OCI-LY1 (cell line): ENCODE data around the gene DPP4.

Source experiments
- H2AFZ ChIP-seq: fragments of 200-600 bp; sonication (generic), shearing (Covaris generic); 2 replicates; pipeline ENCODE4 v1.6.0; 2014; ENCODE audit warnings: antibody characterized with exemption, mild to moderate bottlenecking, low read length
- H3F3A ChIP-seq: fragments of 200-600 bp; sonication (generic), shearing (Covaris generic); 2 replicates; pipeline ENCODE4 v1.6.0; 2014; ENCODE audit warnings: mild to moderate bottlenecking, antibody characterized with exemption, low read length, moderate library complexity; ENCODE audit not compliant: insufficient read depth
- H3K27ac ChIP-seq: fragments of 200-600 bp; sonication (generic); 2 replicates; pipeline ENCODE4 v1.5.1; 2014; ENCODE audit warnings: low read length, mixed run types, mild to moderate bottlenecking, low read depth; ENCODE audit not compliant: poor library complexity, severe bottlenecking
- H3K27me3 ChIP-seq: fragments of 200-600 bp; sonication (generic); 2 replicates; pipeline ENCODE4 v1.6.0; 2014; ENCODE audit warnings: antibody characterized with exemption, mild to moderate bottlenecking, low read length, moderate library complexity; ENCODE audit not compliant: insufficient read depth
- H3K36me3 ChIP-seq: fragments of 200-600 bp; sonication (generic); 2 replicates; pipeline ENCODE4 v1.6.1; 2014; ENCODE audit warnings: mild to moderate bottlenecking, antibody characterized with exemption, low read length, moderate library complexity, mixed read lengths; ENCODE audit not compliant: insufficient read depth
- H3K4me1 ChIP-seq: fragments of 200-600 bp; sonication (generic); 2 replicates; pipeline ENCODE4 v1.5.1; 2014; ENCODE audit warnings: mild to moderate bottlenecking, low read length, moderate library complexity; ENCODE audit not compliant: insufficient read depth, severe bottlenecking
- H3K4me2 ChIP-seq: fragments of 200-600 bp; sonication (generic), shearing (Covaris generic); 2 replicates; pipeline ENCODE4 v1.6.1; 2014; ENCODE audit warnings: low read length
- H3K4me3 ChIP-seq: fragments of 200-600 bp; sonication (generic); 2 replicates; pipeline ENCODE4 v1.5.1; 2014; ENCODE audit warnings: low read length, low read depth, mild to moderate bottlenecking, mixed read lengths; ENCODE audit not compliant: poor library complexity, severe bottlenecking
- H3K79me2 ChIP-seq: fragments of 200-600 bp; shearing (Covaris generic); 2 replicates; pipeline ENCODE4 v1.6.1; 2016; ENCODE audit warnings: mixed run types, low read length, mixed read lengths; ENCODE audit not compliant: insufficient read depth
- H3K9ac ChIP-seq: fragments of 200-600 bp; sonication (generic), shearing (Covaris generic); 2 replicates; pipeline ENCODE4 v1.6.1; 2014; ENCODE audit warnings: mild to moderate bottlenecking, low read length, mixed read lengths
- H3K9me2 ChIP-seq: fragments of 200-600 bp; sonication (generic), shearing (Covaris generic); 2 replicates; pipeline ENCODE4 v1.6.1; 2014; ENCODE audit warnings: low read depth, mild to moderate bottlenecking, low read length, mixed read lengths
- H3K9me3 ChIP-seq: fragments of 200-600 bp; shearing (Covaris generic); 2 replicates; pipeline ENCODE4 v1.6.1; 2014; ENCODE audit warnings: low read length, mixed read lengths
- H4K20me1 ChIP-seq: fragments of 200-600 bp; sonication (generic), shearing (Covaris generic); 2 replicates; pipeline ENCODE4 v1.6.0; 2016; ENCODE audit warnings: mild to moderate bottlenecking, low read length; ENCODE audit not compliant: insufficient read depth
- EZH2 ChIP-seq: fragments of 200-600 bp; sonication (generic), shearing (Covaris generic); IDR thresholded peaks from 2 replicates; pipeline ENCODE4 v1.8.0; 2017; ENCODE audit warnings: borderline replicate concordance, mixed run types, mild to moderate bottlenecking, antibody characterized with exemption, low read length, moderate library complexity, mixed read lengths
- TF ChIP-seq, protein P1 (sequence below): fragments of 200-600 bp; sonication (generic), shearing (Covaris generic); IDR thresholded peaks from 2 replicates; pipeline ENCODE4 v1.5.1; 2017; ENCODE audit warnings: mild to moderate bottlenecking, antibody characterized with exemption, low read length, moderate library complexity, mixed read lengths

Gene DPP4

DNA sequence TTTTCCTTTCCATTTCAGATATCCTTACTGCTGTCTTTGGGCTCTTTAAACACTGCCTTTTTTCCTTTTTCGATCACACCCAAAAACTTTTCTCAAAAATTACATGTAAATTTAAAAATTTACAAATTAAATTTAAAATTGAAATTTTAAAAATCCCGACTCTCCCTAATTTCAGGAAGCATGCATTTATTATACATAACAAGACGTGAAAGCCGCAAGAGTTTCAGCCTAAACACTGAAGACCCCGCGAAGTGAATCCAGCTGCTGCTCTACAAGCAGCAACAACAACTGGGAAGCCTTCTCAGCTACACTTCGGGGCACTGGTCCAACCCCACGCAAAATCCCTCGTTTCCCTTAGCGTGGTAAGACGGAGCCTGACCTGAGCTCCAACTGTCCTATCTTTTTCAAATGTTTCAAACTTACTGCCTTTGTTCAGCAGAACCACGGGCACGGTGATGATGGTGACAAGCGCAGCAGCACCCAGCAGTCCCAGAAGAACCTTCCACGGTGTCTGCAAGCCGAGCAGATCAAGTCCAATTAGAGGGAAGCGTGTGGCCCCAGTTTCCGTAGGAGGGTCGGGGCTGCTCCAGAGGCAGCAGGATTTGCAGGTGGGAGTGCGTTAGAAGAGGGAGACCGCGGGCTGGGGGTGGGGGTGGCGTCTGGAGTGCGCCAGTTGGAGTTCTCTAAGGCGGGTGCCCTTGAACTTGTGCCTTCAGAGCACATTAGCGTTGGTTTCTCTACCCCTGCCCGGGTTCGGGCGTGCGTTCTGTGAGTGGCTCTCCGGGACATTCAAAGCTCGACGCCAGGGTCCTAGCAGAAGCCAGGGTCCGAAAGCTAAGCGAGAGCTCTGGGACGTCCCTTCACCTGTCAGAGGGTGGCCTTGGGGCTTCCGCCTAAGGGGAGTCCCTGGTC lies 783 bp downstream of the DPP4 start:
- Histone ChIP-seq H3K9me3 (no peaks in the 10 kb centered on the region), H3K4me3 (no peak overlapping the region), H3K4me2 (no peak overlapping the region), H2AFZ (no peak overlapping the region), H3K27me3 (no peaks in the 10 kb centered on the region), H3K4me1 (no peaks in the 10 kb centered on the region), H3K27ac (no peak overlapping the region), H3F3A (no peaks in the 10 kb centered on the region), H3K79me2 (no peaks in the 10 kb centered on the region), H4K20me1 (no peaks in the 10 kb centered on the region), H3K9ac (no peak overlapping the region), H3K36me3 (no peaks in the 10 kb centered on the region), H3K9me2 (no peaks in the 10 kb centered on the region)
- no peak for TF ChIP-seq EZH2
- TF ChIP-seq, protein P1, sequence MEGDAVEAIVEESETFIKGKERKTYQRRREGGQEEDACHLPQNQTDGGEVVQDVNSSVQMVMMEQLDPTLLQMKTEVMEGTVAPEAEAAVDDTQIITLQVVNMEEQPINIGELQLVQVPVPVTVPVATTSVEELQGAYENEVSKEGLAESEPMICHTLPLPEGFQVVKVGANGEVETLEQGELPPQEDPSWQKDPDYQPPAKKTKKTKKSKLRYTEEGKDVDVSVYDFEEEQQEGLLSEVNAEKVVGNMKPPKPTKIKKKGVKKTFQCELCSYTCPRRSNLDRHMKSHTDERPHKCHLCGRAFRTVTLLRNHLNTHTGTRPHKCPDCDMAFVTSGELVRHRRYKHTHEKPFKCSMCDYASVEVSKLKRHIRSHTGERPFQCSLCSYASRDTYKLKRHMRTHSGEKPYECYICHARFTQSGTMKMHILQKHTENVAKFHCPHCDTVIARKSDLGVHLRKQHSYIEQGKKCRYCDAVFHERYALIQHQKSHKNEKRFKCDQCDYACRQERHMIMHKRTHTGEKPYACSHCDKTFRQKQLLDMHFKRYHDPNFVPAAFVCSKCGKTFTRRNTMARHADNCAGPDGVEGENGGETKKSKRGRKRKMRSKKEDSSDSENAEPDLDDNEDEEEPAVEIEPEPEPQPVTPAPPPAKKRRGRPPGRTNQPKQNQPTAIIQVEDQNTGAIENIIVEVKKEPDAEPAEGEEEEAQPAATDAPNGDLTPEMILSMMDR: no peak

DNA sequence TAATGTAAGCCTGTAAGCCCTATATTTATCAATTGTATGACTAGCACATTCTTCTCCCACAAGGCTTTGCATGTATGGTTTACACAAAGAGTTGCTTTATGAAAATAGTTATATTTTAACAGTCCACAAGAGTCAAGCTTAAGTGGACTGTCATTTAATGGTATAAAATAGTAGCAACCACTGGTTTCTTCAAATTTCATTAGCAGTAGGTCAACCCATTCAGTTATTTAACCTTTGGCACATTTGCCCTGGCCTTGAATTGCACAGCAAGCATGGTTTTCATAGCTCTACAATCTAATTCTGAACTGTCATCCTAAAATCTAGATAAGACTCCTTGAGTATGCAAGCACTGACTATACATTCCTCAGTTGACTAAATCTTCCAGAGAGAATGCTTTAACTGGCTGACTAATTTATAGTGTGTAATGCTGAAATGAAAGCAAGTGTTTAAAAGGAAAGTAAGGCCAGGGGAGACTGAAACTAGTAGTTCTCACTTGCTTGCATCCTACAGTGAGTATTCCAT lies 1.8 kb downstream of the DPP4 start:
- no peaks in the 10 kb centered on the region for H3K9me3 ChIP-seq
- no peaks in the 10 kb centered on the region for H3F3A ChIP-seq
- no peak overlapping the region for H2AFZ ChIP-seq
- H4K20me1 ChIP-seq: no peaks in the 10 kb centered on the region
- H3K36me3 ChIP-seq: no peaks in the 10 kb centered on the region
- H3K79me2 ChIP-seq: no peaks in the 10 kb centered on the region
- H3K4me3 ChIP-seq: no peak overlapping the region
- H3K9me2 ChIP-seq: no peaks in the 10 kb centered on the region
- H3K27ac ChIP-seq: no peak overlapping the region
- H3K27me3 ChIP-seq: no peaks in the 10 kb centered on the region
- no peak overlapping the region for H3K9ac ChIP-seq
- H3K4me2 ChIP-seq: no peak overlapping the region
- TF ChIP-seq, protein P1: no peak
- H3K4me1 ChIP-seq: no peaks in the 10 kb centered on the region

DNA sequence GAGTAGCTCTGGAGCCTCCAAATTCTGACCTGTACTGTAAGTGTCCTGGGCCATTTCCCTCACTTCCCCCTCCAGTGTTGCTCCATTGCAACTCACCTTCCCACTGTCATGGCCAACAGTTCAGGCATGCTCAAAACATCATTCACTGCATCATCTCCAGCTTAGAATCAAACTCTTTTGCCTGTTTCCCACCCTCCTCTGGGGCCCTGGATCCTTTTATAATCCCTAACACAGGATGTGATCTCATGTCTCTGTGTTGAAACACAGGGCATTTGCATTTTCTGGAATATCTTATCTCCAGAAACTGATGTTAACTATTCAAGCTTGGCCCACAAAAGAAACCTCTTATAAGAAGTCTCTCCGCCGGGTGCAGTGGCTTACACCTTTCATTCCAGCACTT lies 3.0 kb downstream of the DPP4 start:
- H3K27ac ChIP-seq: no peak overlapping the region
- no peaks in the 10 kb centered on the region for H3K4me1 ChIP-seq
- no peaks in the 10 kb centered on the region for H3K36me3 ChIP-seq
- no peak overlapping the region for H3K4me2 ChIP-seq
- H3K79me2 ChIP-seq: no peaks in the 10 kb centered on the region
- no peaks in the 10 kb centered on the region for H3F3A ChIP-seq
- H3K9ac ChIP-seq: no peak overlapping the region
- H3K4me3 ChIP-seq: no peak overlapping the region
- H3K9me3 ChIP-seq: no peaks in the 10 kb centered on the region
- H3K27me3 ChIP-seq: no peaks in the 10 kb centered on the region
- H3K9me2 ChIP-seq: no peaks in the 10 kb centered on the region
- no peaks in the 10 kb centered on the region for H4K20me1 ChIP-seq
- no peak overlapping the region for H2AFZ ChIP-seq
- TF ChIP-seq EZH2: no peak
- TF ChIP-seq, protein P1: no peak
